ENCODE results near the gene TBL1XR1. TPM values are rescaled to one million over a fixed set of nuclear protein-coding genes. Genes with fewer than 3 reads are reported as not detected.

The TBL1XR1 gene
- total RNA-seq, 4 donors from 2014 or later: 103 to 131 (median 112) TPM

DNA sequence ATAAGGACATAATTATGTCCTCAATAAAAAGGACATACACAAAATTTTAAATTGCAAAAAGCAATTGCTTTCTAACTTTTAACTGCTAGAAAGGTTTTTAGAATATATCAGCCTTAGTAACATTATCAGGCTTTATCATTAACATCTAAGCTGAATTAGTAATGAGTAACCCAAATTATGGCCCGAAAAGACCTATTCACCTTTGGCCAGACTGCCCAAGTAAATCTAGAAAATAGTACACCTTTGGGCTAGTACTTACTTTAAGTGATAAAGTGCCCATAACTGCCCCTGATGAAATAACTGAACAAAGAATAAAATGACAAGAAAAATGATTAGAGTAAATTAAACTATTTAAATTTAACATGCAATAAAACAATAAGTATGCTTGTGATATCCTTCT, 117.2 kb downstream of the TBL1XR1 start:
- TF ChIP-seq, protein P1, sequence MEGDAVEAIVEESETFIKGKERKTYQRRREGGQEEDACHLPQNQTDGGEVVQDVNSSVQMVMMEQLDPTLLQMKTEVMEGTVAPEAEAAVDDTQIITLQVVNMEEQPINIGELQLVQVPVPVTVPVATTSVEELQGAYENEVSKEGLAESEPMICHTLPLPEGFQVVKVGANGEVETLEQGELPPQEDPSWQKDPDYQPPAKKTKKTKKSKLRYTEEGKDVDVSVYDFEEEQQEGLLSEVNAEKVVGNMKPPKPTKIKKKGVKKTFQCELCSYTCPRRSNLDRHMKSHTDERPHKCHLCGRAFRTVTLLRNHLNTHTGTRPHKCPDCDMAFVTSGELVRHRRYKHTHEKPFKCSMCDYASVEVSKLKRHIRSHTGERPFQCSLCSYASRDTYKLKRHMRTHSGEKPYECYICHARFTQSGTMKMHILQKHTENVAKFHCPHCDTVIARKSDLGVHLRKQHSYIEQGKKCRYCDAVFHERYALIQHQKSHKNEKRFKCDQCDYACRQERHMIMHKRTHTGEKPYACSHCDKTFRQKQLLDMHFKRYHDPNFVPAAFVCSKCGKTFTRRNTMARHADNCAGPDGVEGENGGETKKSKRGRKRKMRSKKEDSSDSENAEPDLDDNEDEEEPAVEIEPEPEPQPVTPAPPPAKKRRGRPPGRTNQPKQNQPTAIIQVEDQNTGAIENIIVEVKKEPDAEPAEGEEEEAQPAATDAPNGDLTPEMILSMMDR (IDR thresholded peaks at IDR 0.05; ENCODE audit: low read depth): no peak

DNA sequence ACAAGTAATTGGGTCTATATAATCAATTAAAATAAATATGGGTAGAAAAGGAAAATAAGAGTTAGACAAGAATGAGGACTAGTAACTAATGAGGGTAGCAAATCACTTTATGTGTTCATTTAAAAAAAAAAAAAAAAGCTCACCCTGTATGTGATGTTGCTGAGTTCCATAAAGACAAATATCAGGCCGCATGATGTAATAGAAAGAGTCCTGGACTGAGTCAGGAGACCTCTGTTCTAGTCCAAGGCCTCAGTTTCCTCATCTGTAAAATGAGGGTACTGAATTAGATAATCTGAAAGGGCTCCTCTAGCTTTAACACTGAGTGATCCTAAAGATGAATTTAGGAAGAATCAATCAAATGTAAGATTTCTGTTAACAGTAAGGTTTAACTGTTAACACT, 117.6 kb downstream of the TBL1XR1 start:
- TF ChIP-seq, protein P1 (IDR thresholded peaks at IDR 0.05; ENCODE audit: low read depth): no peak

DNA sequence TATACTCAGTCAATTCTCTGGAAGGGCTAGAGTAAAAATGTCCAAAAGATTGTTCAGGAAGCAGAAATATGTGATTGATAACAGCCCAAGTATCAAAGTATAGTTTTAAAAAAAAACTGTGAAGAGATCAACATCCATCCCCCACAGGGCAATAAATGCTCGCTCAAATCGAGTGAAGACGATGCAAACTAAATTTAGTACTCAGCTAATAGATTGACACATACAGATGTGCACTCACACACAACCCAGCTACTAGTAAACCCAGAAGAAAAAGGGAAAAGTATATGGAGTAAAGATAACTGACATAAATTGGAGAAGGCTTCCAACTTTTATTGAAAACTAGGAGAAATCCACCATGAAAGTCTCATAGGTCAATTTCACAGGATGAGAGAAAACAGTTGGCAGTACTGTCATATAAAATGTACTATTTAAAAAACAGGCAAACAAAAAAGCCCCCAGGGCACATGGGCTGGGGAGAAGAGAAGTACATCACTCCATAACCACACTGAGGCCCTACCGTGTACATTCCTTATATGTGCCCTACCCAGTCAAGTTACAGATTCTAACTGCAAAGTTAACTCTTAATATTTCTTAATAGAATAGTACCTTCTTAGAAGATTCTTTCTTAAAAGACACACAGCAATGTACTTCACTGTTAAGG, 125.7 kb downstream of the TBL1XR1 start:
- TF ChIP-seq, protein P1 (IDR thresholded peaks at IDR 0.05; ENCODE audit: low read depth): no peak

DNA sequence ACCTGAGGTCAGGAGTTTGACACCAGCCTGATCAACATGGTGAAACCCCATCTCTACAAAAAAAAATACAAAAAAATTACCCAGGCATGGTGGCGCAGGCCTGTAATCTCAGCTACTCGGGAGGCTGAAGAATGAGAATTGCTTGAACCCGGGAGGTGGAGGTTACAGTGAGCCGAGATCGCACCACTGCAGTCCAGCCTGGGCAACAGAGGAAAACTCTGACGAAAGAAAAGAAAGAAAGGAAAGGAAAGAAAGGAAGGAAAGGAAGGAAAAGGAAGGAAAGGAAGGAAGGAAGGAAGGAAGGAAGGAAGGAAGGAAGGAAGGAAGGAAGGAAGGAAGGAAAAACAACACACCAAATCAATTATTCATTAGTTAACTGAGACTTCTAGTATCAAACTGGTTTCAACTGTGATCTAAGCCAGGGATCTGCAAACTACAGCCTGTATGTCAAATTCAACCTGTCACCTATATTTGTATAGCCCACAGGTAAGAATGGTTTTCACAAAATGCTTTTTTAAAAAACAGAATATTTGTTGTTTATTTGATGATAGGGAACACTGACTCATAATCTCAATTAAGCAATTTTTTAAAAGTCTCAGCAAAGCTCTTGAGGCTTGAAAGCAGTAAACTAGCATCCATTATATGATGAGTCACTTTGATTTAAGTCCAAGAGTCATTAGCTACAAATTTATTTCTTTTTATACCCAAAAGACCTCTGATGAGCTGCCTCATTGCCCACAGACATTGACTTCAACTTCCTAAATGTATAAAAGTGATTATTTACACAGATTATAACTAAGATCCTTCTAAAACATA, 127.6 kb downstream of the TBL1XR1 start:
- TF ChIP-seq, protein P1 (IDR thresholded peaks at IDR 0.05; ENCODE audit: low read depth): no peak

DNA sequence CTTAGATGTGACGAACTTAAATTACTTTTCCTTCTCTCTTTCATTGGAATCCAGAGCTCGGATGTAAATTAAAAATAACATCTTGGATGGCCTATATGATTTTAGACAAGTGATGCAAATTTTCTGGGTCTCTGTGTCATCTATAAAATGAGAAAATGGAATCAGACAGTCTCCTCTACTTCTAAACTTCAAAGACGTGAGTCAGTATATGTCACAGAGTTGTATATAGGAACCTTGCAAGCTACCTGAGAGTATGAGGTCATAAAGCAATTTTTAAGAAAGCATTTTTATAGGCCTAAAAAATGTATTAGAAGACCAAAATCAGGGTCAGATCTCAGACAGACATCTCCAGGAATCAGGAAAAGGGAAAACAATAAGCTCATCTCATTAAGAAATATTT, 128.3 kb downstream of the TBL1XR1 start:
- TF ChIP-seq, protein P1 (IDR thresholded peaks at IDR 0.05; ENCODE audit: low read depth): no peak

DNA sequence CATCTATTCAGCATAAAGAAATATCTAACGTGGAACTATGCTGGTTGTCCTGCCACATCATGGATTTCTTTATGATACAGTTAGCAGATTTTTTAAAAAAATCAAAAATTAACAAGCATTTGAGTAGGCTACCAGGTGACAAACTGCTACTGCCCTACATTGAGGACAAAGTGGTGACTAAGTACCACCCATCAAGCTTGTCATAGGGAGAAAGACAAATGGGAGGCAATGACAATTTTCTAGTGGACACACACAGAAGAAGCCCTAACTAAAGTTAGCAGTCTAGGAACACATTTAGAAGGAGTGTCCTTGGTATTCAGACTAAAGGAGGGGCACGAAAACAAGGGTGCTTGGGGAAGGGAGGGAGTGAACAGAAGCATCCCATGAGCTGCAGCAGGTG, 131.2 kb downstream of the TBL1XR1 start:
- TF ChIP-seq, protein P1 (IDR thresholded peaks at IDR 0.05; ENCODE audit: low read depth): no peak

DNA sequence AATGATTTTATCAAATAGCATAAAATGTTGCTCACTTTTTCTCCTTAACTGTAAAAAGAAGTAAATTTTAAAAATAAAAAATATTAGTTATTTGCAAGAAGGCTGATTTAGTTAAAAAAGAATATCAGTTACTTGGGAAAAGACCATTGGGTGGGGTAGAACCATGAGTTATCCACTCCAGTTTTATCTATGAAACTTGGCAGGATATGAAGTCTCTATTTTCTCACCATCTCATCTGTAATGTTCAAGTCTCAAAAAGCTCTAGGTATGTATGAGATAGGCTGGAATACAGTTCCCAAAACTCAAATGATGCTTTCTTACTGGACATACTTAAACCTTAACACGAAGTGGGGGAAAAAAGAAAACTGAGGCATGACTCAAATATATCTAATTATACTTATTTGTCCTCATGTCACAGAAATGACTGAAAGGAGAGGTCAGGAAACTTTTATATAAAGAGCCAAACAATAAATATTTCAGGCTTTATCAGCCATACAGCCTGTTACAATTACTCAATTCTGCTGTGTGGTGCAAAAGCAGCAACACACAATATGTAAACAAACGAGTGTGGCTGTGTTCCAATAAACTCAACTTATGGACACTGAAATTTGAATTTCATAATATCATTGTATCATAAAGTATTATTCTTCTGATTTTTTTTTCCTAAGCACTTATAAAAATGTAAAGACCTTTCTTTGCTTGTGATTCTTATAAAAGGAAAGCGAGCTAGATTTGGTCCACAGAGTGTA, 131.8 kb downstream of the TBL1XR1 start:
- TF ChIP-seq, protein P1 (IDR thresholded peaks at IDR 0.05; ENCODE audit: low read depth): no peak
